Natural killer cell (primary cell): ENCODE results near the gene HK1. TPM values are rescaled to one million over a fixed set of nuclear protein-coding genes. Genes with fewer than 3 reads are reported as not detected.

Source experiments
- ATAC-seq, 3 donors: fragments of 150-1000 bp in 2 of 3; fragments of 200-7000 bp in 1 of 3; cut with Tn5 transposase; 1 replicate in 1 of 3; 2 replicates in 2 of 3; pipeline ENCODE4 v1.10.0; 2021; ENCODE audit warnings: mild to moderate bottlenecking in 2 of 3, moderate library complexity in 2 of 3
- DNase-seq, 2 donors: peaks; one replicate each; pipeline versions ENCODE4 v3.0.0 to v3.0.0-alpha.2; 2013 to 2021; ENCODE audit warnings: mixed read lengths in 1 of 2
- H3K27ac ChIP-seq: one replicate; pipeline ENCODE4 v1.5.1; 2013; ENCODE audit warnings: mild to moderate bottlenecking, low read length
- H3K27me3 ChIP-seq: one replicate; pipeline ENCODE4 v1.6.1; 2013; ENCODE audit warnings: low read length; ENCODE audit not compliant: control insufficient read depth, insufficient read depth
- H3K36me3 ChIP-seq: one replicate; pipeline ENCODE4 v1.6.1; 2013; ENCODE audit warnings: low read length; ENCODE audit not compliant: control insufficient read depth, insufficient read depth
- H3K4me1 ChIP-seq: one replicate; pipeline ENCODE4 v1.6.1; 2013; ENCODE audit warnings: low read length; ENCODE audit not compliant: control insufficient read depth, insufficient read depth
- H3K4me3 ChIP-seq: one replicate; pipeline ENCODE4 v1.5.1; 2013; ENCODE audit warnings: low read length
- H3K9me3 ChIP-seq: one replicate; pipeline ENCODE4 v1.6.1; 2013; ENCODE audit warnings: low read length; ENCODE audit not compliant: control insufficient read depth, insufficient read depth
- H3K27ac Mint-ChIP-seq, 2 donors: one replicate each; pipeline ENCODE4 v1.8.0; 2022; ENCODE audit warnings: mild to moderate bottlenecking in 2 of 2, mixed read lengths in 2 of 2, moderate library complexity in 1 of 2
- H3K27me3 Mint-ChIP-seq, 2 donors: one replicate each; pipeline ENCODE4 v1.8.0; 2022; ENCODE audit warnings: low read depth in 2 of 2, mixed read lengths in 2 of 2
- H3K36me3 Mint-ChIP-seq: one replicate; pipeline ENCODE4 v1.8.0; 2022; ENCODE audit warnings: mixed read lengths
- H3K4me1 Mint-ChIP-seq, 2 donors: one replicate each; pipeline ENCODE4 v1.8.0; 2022; ENCODE audit warnings: mixed read lengths in 2 of 2
- H3K4me3 Mint-ChIP-seq: one replicate; pipeline ENCODE4 v1.8.0; 2022; ENCODE audit warnings: mild to moderate bottlenecking, moderate library complexity, mixed read lengths
- H3K9me3 Mint-ChIP-seq, 2 donors: one replicate each; pipeline ENCODE4 v1.8.0; 2022; ENCODE audit warnings: mixed read lengths in 2 of 2
- CTCF ChIP-seq: fragments of 200-600 bp; IDR thresholded peaks from one replicate; pipeline ENCODE4 v1.8.0; 2022; ENCODE audit warnings: antibody characterized with exemption
- WGBS: methylation state at CpG from one replicate; pipeline ENCODE4 v1.1.7; 2013; ENCODE audit warnings: missing lambda C conversion rate; ENCODE audit not compliant: insufficient coverage; 5-methylcytosine and 5-hydroxymethylcytosine counted together
- intact Hi-C: fragments of 100-400 bp; cut with micrococcal nuclease; formaldehyde crosslinking; loops from one replicate; pipeline ENCODE4 v1.14.2; 2022
- total RNA-seq, 4 donors: library from RNA; stranded (reverse); fragments of 120-200 nt in 1 of 4; gene quantifications; one replicate each; pipeline versions ENCODE4 v1.2.3 to v1.2.4, GENCODE V29; 2013 to 2022

Gene HK1
- total RNA-seq, 3 donors from 2014 or later (not counting 1 experiment from before 2014, with no cell fraction given) = 58.4 to 72.6 (median 69.5) TPM

DNA sequence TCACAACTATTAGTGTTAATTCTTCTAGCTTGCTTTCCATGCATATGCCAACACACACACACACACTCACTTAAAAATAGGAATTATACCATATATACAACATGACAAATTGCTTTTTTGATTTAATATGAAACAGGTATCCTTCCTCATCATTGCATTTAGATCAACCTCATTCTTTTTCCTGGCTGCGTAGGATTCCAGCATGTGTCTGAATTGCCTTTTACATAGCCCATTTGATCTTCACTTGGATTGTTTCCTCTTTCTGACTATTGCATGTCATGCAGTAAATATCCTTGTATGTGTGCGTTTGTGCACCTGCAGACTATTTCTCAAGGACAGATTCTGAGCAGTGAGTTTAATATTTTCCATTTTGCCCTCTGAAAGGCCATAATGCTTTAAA lies 110.2 kb downstream of the HK1 start:
- H3K27me3 ChIP-seq = no peaks in the 10 kb centered on the region
- Mint-ChIP-seq H3K4me1 (peaks cover 10 to 12% of the 10 kb centered on the region in 2 donors), H3K27me3 (no peaks in the 10 kb centered on the region), H3K4me3 (no peak overlapping the region), H3K9me3 (no peaks in the 10 kb centered on the region), H3K36me3 (peaks cover 13% of the 10 kb centered on the region), H3K27ac (no peak overlapping the region)
- H3K36me3 ChIP-seq = peaks cover 66% of the 10 kb centered on the region
- H3K4me1 ChIP-seq = peaks cover 10% of the 10 kb centered on the region
- WGBS = 100% methylated on average over 2 of the region's 2 CpGs
- no peak for DNase-seq
- TF ChIP-seq CTCF = no peak
- H3K9me3 ChIP-seq = no peaks in the 10 kb centered on the region
- no peak for ATAC-seq
- intact Hi-C loops = no loop called here
- H3K4me3 ChIP-seq = no peak overlapping the region
- H3K27ac ChIP-seq = no peak overlapping the region

GRCh38 chr10:69389827-69390490 lies 111.7 kb downstream of the HK1 start:
- no peak for ATAC-seq
- Histone ChIP-seq H3K4me1 (peaks cover 10% of the 10 kb centered on the region), H3K36me3 (peaks cover 65% of the 10 kb centered on the region), H3K27ac (no peak overlapping the region), H3K9me3 (no peaks in the 10 kb centered on the region), H3K27me3 (no peaks in the 10 kb centered on the region), H3K4me3 (no peak overlapping the region)
- Mint-ChIP-seq H3K36me3 (peaks cover 10% of the 10 kb centered on the region), H3K27ac (peak overlapping the region in 1 of 2 donors; percentile 2), H3K27me3 (no peaks in the 10 kb centered on the region), H3K4me1 (peaks cover 10 to 12% of the 10 kb centered on the region in 2 donors), H3K4me3 (no peak overlapping the region), H3K9me3 (no peaks in the 10 kb centered on the region)
- no peak for TF ChIP-seq CTCF
- no peak for DNase-seq
- WGBS = 86% methylated on average over 8 of the region's 8 CpGs
- intact Hi-C loops = loop anchor here (5.0 to 10.0 kb wide), 2 partner anchors 265 to 403 kb away; partner anchors contain the start of genes KIFBP and VPS26A

GRCh38 chr10:69391158-69391557 lies 112.9 kb downstream of the HK1 start:
- H3K27me3 Mint-ChIP-seq = no peaks in the 10 kb centered on the region
- H3K27ac Mint-ChIP-seq = peak overlapping the region in 1 of 2 donors; percentile 34
- H3K9me3 ChIP-seq = no peaks in the 10 kb centered on the region
- H3K4me1 ChIP-seq = peaks cover 10% of the 10 kb centered on the region
- peaks cover 5% of the 10 kb centered on the region for H3K36me3 Mint-ChIP-seq
- H3K27me3 ChIP-seq = no peaks in the 10 kb centered on the region
- intact Hi-C loops = loop anchor here (5.0 to 10.0 kb wide), 2 partner anchors 266 to 404 kb away; partner anchors contain the start of genes KIFBP and VPS26A
- H3K4me3 ChIP-seq = no peak overlapping the region
- H3K4me3 Mint-ChIP-seq = no peak overlapping the region
- H3K9me3 Mint-ChIP-seq = no peaks in the 10 kb centered on the region
- peaks cover 10 to 12% of the 10 kb centered on the region in 2 donors for H3K4me1 Mint-ChIP-seq
- H3K27ac ChIP-seq = no peak overlapping the region
- WGBS = 94% methylated on average over 6 of the region's 6 CpGs
- peaks cover 59% of the 10 kb centered on the region for H3K36me3 ChIP-seq
- ATAC-seq = no peak
- DNase-seq = no peak
- TF ChIP-seq CTCF = no peak
